H1 (cell line): ENCODE data around the gene AQP6. TPM values are rescaled to one million over a fixed set of nuclear protein-coding genes. Genes with fewer than 3 reads are reported as not detected.

Experiments
- CTCF ChIA-PET: fragments of 300-600 bp; sonication (Branson Sonifier 250); formaldehyde crosslinking; loops from one replicate; lab custom pipeline; 2021; ENCODE audit not compliant: partially characterized antibody; lab: Charles Lee
- POLR2A ChIA-PET: fragments of 300-600 bp; sonication (Branson Sonifier 250); formaldehyde crosslinking; loops from one replicate; lab custom pipeline; 2021; ENCODE audit warnings: inconsistent platforms; ENCODE audit not compliant: partially characterized antibody; lab: Charles Lee
- DNase-seq, 2 experiments: peaks; one replicate each; pipeline versions ENCODE4 v3.0.0 to v3.0.0-alpha.2; 2010 to 2022; ENCODE audit warnings: low spot score in 2 of 2, low read depth in 1 of 2, mixed read lengths in 1 of 2
- FAIRE-seq: peaks from 2 replicates; lab custom pipeline; 2011; peaks lifted over from hg19 to GRCh38; lab: Jason Lieb, UNC
- H2AFZ ChIP-seq: 2 replicates; pipeline ENCODE4 v1.8.1; 2012; ENCODE audit warnings: low read length, inconsistent platforms
- H2AK5ac ChIP-seq: 2 replicates; pipeline ENCODE4 v1.6.1; 2013; ENCODE audit warnings: low read depth, low read length
- H2BK120ac ChIP-seq: replicated peaks from 2 replicates; pipeline ENCODE3; 2013; ENCODE audit warnings: low read depth, low read length, inconsistent platforms
- H2BK12ac ChIP-seq: 2 replicates; pipeline ENCODE4 v1.6.1; 2013; ENCODE audit warnings: low read depth, low read length
- H2BK15ac ChIP-seq: 2 replicates; pipeline ENCODE4 v1.6.1; 2013; ENCODE audit warnings: low read length
- H2BK20ac ChIP-seq: 2 replicates; pipeline ENCODE4 v1.6.1; 2013; ENCODE audit warnings: low read length
- H2BK5ac ChIP-seq: 2 replicates; pipeline ENCODE4 v1.6.1; 2013; ENCODE audit warnings: low read depth, low read length
- H3K14ac ChIP-seq: 2 replicates; pipeline ENCODE4 v1.6.1; 2013; ENCODE audit warnings: inconsistent platforms; ENCODE audit not compliant: insufficient read length
- H3K18ac ChIP-seq: 2 replicates; pipeline ENCODE4 v1.6.1; 2013; ENCODE audit warnings: low read length; ENCODE audit errors: extremely low read depth
- H3K23ac ChIP-seq: 2 replicates; pipeline ENCODE4 v1.6.1; 2013; ENCODE audit warnings: inconsistent platforms; ENCODE audit not compliant: insufficient read length
- H3K23me2 ChIP-seq: 2 replicates; pipeline ENCODE4 v1.6.1; 2013; ENCODE audit warnings: low read depth, low read length
- H3K27ac ChIP-seq: 2 replicates; pipeline ENCODE4 v1.6.1; 2011; ENCODE audit warnings: low read depth, low read length, inconsistent platforms
- H3K27me3 ChIP-seq, 4 experiments: replicated peaks in 1 of 4; 1 replicate in 1 of 4; 2 replicates in 3 of 4; pipeline versions ENCODE4 v1.6.1 to v1.8.1; 2011 to 2013; ENCODE audit warnings: low read length in 3 of 4, mild to moderate bottlenecking in 3 of 4, inconsistent platforms in 2 of 4, mixed read lengths in 2 of 4, moderate library complexity in 1 of 4; ENCODE audit not compliant: control insufficient read depth in 3 of 4, insufficient read depth in 3 of 4; ENCODE audit errors: extremely low read depth in 1 of 4
- H3K36me3 ChIP-seq, 4 experiments: 2 replicates each; pipeline versions ENCODE4 v1.6.1 to v1.8.1; 2011 to 2013; ENCODE audit warnings: mild to moderate bottlenecking in 4 of 4, low read length in 3 of 4, moderate library complexity in 2 of 4, control low read depth in 1 of 4, inconsistent platforms in 1 of 4; ENCODE audit not compliant: insufficient read depth in 4 of 4, control insufficient read depth in 2 of 4
- H3K4ac ChIP-seq: replicated peaks from 2 replicates; pipeline ENCODE3; 2013; ENCODE audit warnings: low read length, low read depth, mixed read lengths, inconsistent platforms; ENCODE audit not compliant: insufficient read length
- H3K4me1 ChIP-seq, 4 experiments: replicated peaks in 1 of 4; 1 replicate in 1 of 4; 2 replicates in 3 of 4; pipeline versions ENCODE4 v1.6.1 to v1.8.1; 2011 to 2013; ENCODE audit warnings: low read length in 3 of 4, inconsistent platforms in 2 of 4, mixed read lengths in 1 of 4; ENCODE audit not compliant: insufficient read depth in 4 of 4, control insufficient read depth in 3 of 4
- H3K4me2 ChIP-seq, 2 experiments: 2 replicates each; pipeline versions ENCODE4 v1.6.1 to v1.8.1; 2011 to 2013; ENCODE audit warnings: low read depth in 2 of 2, low read length in 2 of 2, control low read depth in 1 of 2, inconsistent platforms in 1 of 2, mild to moderate bottlenecking in 1 of 2; ENCODE audit not compliant: insufficient read depth in 1 of 2
- H3K4me3 ChIP-seq, 4 experiments: fragments of 200-600, 300-600 bp in 1 of 4; sonication (generic), shearing (Covaris generic), sonication (Bioruptor Twin) in 1 of 4; 2 replicates each; pipeline versions ENCODE4 v1.5.1 to v1.8.1; 2011 to 2016; ENCODE audit warnings: low read length in 4 of 4, low read depth in 3 of 4, control low read depth in 2 of 4, inconsistent platforms in 2 of 4, mild to moderate bottlenecking in 2 of 4, mixed read lengths in 1 of 4, moderate library complexity in 1 of 4; ENCODE audit not compliant: insufficient read depth in 2 of 4; ENCODE audit errors: extremely low read depth in 1 of 4
- H3K56ac ChIP-seq: replicated peaks from 2 replicates; pipeline ENCODE3; 2013; ENCODE audit warnings: low read depth, mild to moderate bottlenecking, mixed read lengths, low read length, inconsistent platforms; ENCODE audit not compliant: insufficient read length
- H3K79me1 ChIP-seq: 2 replicates; pipeline ENCODE4 v1.6.1; 2013; ENCODE audit warnings: low read depth, low read length, control low read depth
- H3K79me2 ChIP-seq, 2 experiments: 2 replicates each; pipeline versions ENCODE4 v1.6.1 to v1.8.1; 2012 to 2013; ENCODE audit warnings: low read length in 2 of 2, mild to moderate bottlenecking in 2 of 2, inconsistent platforms in 1 of 2; ENCODE audit not compliant: insufficient read depth in 2 of 2, control insufficient read depth in 1 of 2
- H3K9ac ChIP-seq, 4 experiments: replicated peaks in 1 of 4; 1 replicate in 1 of 4; 2 replicates in 3 of 4; pipeline versions ENCODE4 v1.6.1 to v1.8.1; 2011 to 2013; ENCODE audit warnings: low read depth in 3 of 4, low read length in 3 of 4, control low read depth in 2 of 4, mild to moderate bottlenecking in 2 of 4, moderate library complexity in 2 of 4, inconsistent platforms in 1 of 4; ENCODE audit errors: extremely low read depth in 1 of 4
- H3K9me3 ChIP-seq, 2 experiments: 2 replicates each; pipeline versions ENCODE4 v1.6.1 to v1.8.1; 2012 to 2013; ENCODE audit warnings: mild to moderate bottlenecking in 2 of 2, moderate library complexity in 2 of 2, control low read depth in 1 of 2, inconsistent platforms in 1 of 2, low read depth in 1 of 2, low read length in 1 of 2, mixed read lengths in 1 of 2; ENCODE audit not compliant: insufficient read depth in 2 of 2
- H4K20me1 ChIP-seq, 2 experiments: replicated peaks in 1 of 2; 2 replicates each; pipeline versions ENCODE3 to v1.8.1; 2011 to 2013; ENCODE audit warnings: inconsistent platforms in 2 of 2, low read length in 2 of 2, mild to moderate bottlenecking in 1 of 2; ENCODE audit not compliant: insufficient read depth in 2 of 2, control insufficient read depth in 1 of 2
- H4K5ac ChIP-seq: 2 replicates; pipeline ENCODE4 v1.6.1; 2013; ENCODE audit warnings: low read length, low read depth, mixed read lengths, inconsistent platforms; ENCODE audit not compliant: insufficient read length
- H4K8ac ChIP-seq: 2 replicates; pipeline ENCODE4 v1.8.0; 2013; ENCODE audit warnings: mild to moderate bottlenecking, moderate library complexity, low read length, inconsistent platforms; ENCODE audit not compliant: insufficient read depth; ENCODE audit errors: extremely low read depth
- H4K91ac ChIP-seq: replicated peaks from 2 replicates; pipeline ENCODE3; 2013; ENCODE audit warnings: low read length, mixed read lengths, inconsistent platforms; ENCODE audit not compliant: insufficient read length
- ATF2 ChIP-seq: IDR thresholded peaks from 2 replicates; pipeline ENCODE4 v1.6.1; 2012; ENCODE audit warnings: low read length, inconsistent platforms
- BCL11A ChIP-seq, 2 experiments: IDR thresholded peaks; one replicate each; pipeline ENCODE4 v1.6.1; 2011; ENCODE audit warnings: low read depth in 2 of 2, low read length in 2 of 2, mild to moderate bottlenecking in 2 of 2
- BRCA1 ChIP-seq: IDR thresholded peaks from 2 replicates; pipeline ENCODE4 v1.6.1; 2012; ENCODE audit warnings: low read depth, low read length, improper control_type of control experiment
- CEBPB ChIP-seq: IDR thresholded peaks from 2 replicates; pipeline ENCODE4 v1.6.1; 2012; ENCODE audit warnings: low read depth, low read length
- KDM4A ChIP-seq: IDR thresholded peaks from one replicate; pipeline ENCODE4 v1.7.1; 2012; ENCODE audit warnings: low read depth, mild to moderate bottlenecking, moderate library complexity, low read length, inconsistent platforms; ENCODE audit not compliant: severe bottlenecking
- WGBS, 2 experiments: shearing (Covaris generic) in 1 of 2; methylation state at CpG; one replicate each; pipeline versions ENCODE4 v1.1.6 to v1.1.7; 2013 to 2015; ENCODE audit warnings: low lambda C conversion rate in 2 of 2, mixed read lengths in 2 of 2, inconsistent platforms in 1 of 2, low coverage in 1 of 2, missing lambda C conversion rate in 1 of 2; ENCODE audit not compliant: insufficient replicate concordance in 2 of 2, insufficient coverage in 1 of 2, insufficient read length in 1 of 2; ENCODE audit errors: extremely low coverage in 1 of 2, missing lambda C conversion rate in 1 of 2; 5-methylcytosine and 5-hydroxymethylcytosine counted together
- polyA plus RNA-seq, 7 experiments: library from polyadenylated mRNA; depleted of rRNA in 3 of 7; stranded (reverse) in 5 of 7; unstranded in 2 of 7; fragments of >200 nt in 5 of 7; fragments of 200-250 nt in 2 of 7; gene quantifications; 1 replicate in 5 of 7; 2 replicates in 1 of 7; 4 replicates in 1 of 7; pipeline versions ENCODE4 v1.2.1 to v1.2.3, GENCODE V29; 2011 to 2013; ENCODE audit warnings: missing spikeins in 2 of 7, mixed read lengths in 2 of 7
- total RNA-seq: library from RNA; stranded (reverse); fragmentation: NEBNext Ultra II Directional; extraction: Animal tissue kit (Norgen Biotek cat#: 25700); gene quantifications from 2 replicates; pipeline ENCODE4 v1.2.1, GENCODE V29; 2021

Gene AQP6
- total and polyA plus RNA-seq, 2 of the 8 experiments (the other 6 are each of a cell fraction or from before 2014, with no cell fraction given) = 0.03 to 0.17 TPM

- no peak for DNase-seq
- Histone ChIP-seq H4K91ac (no peak overlapping the region), H3K9ac (no peak overlapping the region), H3K4ac (no peak overlapping the region), H4K8ac (no peak overlapping the region), H3K36me3 (peaks cover 2 to 33% (median 20%) of the 10 kb centered on the region in 4 experiments; a peak in 7 of 8 replicates), H2BK20ac (no peak overlapping the region), H3K79me2 (no peaks in the 10 kb centered on the region), H2BK5ac (no peak overlapping the region), H2BK15ac (no peak overlapping the region), H3K79me1 (no peaks in the 10 kb centered on the region), H2AFZ (no peak overlapping the region), H3K4me2 (no peak overlapping the region), H2BK120ac (no peak overlapping the region), H3K4me3 (no peak overlapping the region), H3K27me3 (no peaks in the 10 kb centered on the region), H3K14ac (no peak overlapping the region), H2BK12ac (no peak overlapping the region), H3K18ac (no peak overlapping the region), H3K56ac (no peak overlapping the region), H3K27ac (no peak overlapping the region), H3K9me3 (no peaks in the 10 kb centered on the region)
- WGBS, 2 experiments = 90% methylated on average over 1 of the region's 1 CpG; no CpG with 5 or more reads in 1 of the 2 experiments
- ChIA-PET CTCF (interaction anchor here (0.8 to 4.6 kb wide), 7 partner anchors 10 to 62 kb away, joined by 4 to 24 read pairs (median 7); no protein-coding TSS in a partner anchor), POLR2A (interaction anchor here (2.3 kb wide), 1 partner anchor 10 kb away, joined by 6 read pairs; no protein-coding TSS in a partner anchor)
- TF ChIP-seq ATF2 = no peak
- TF ChIP-seq BCL11A (IDR thresholded peaks at IDR 0.05; ENCODE audit: low read depth in 2 of 2, low read length in 2 of 2) = no peak
- no peak for TF ChIP-seq KDM4A
- TF ChIP-seq BRCA1 = no peak
- TF ChIP-seq CEBPB = no peak
- TF ChIP-seq, all 59 proteins: peak for 0
- Histone ChIP-seq H4K5ac (no peak overlapping the region), H4K20me1 (no peaks in the 10 kb centered on the region), H3K4me1 (no peaks in the 10 kb centered on the region), H3K23ac (no peak overlapping the region), H2AK5ac (no peak overlapping the region), H3K23me2 (no peaks in the 10 kb centered on the region)
- no peak for FAIRE-seq
These were observed 34.2 kb downstream of the AQP6 start for GRCh38 chr12:50006754-50007442.
